OCI-LY1 (cell line): Measurements from ENCODE around the gene CCR4.
"Not testable (repeated sequence)": the region's sequence is repeated elsewhere in the genome, so short reads cannot be mapped to it uniquely, and the experiment has no call there.

Experiments used
- H2AFZ ChIP-seq: fragments of 200-600 bp; sonication (generic), shearing (Covaris generic); 2 replicates; pipeline ENCODE4 v1.6.0; 2014; ENCODE audit warnings: antibody characterized with exemption, mild to moderate bottlenecking, low read length
- H3F3A ChIP-seq: fragments of 200-600 bp; sonication (generic), shearing (Covaris generic); 2 replicates; pipeline ENCODE4 v1.6.0; 2014; ENCODE audit warnings: mild to moderate bottlenecking, antibody characterized with exemption, low read length, moderate library complexity; ENCODE audit not compliant: insufficient read depth
- H3K27ac ChIP-seq: fragments of 200-600 bp; sonication (generic); 2 replicates; pipeline ENCODE4 v1.5.1; 2014; ENCODE audit warnings: low read length, mixed run types, mild to moderate bottlenecking, low read depth; ENCODE audit not compliant: poor library complexity, severe bottlenecking
- H3K27me3 ChIP-seq: fragments of 200-600 bp; sonication (generic); 2 replicates; pipeline ENCODE4 v1.6.0; 2014; ENCODE audit warnings: antibody characterized with exemption, mild to moderate bottlenecking, low read length, moderate library complexity; ENCODE audit not compliant: insufficient read depth
- H3K36me3 ChIP-seq: fragments of 200-600 bp; sonication (generic); 2 replicates; pipeline ENCODE4 v1.6.1; 2014; ENCODE audit warnings: mild to moderate bottlenecking, antibody characterized with exemption, low read length, moderate library complexity, mixed read lengths; ENCODE audit not compliant: insufficient read depth
- H3K4me1 ChIP-seq: fragments of 200-600 bp; sonication (generic); 2 replicates; pipeline ENCODE4 v1.5.1; 2014; ENCODE audit warnings: mild to moderate bottlenecking, low read length, moderate library complexity; ENCODE audit not compliant: insufficient read depth, severe bottlenecking
- H3K4me2 ChIP-seq: fragments of 200-600 bp; sonication (generic), shearing (Covaris generic); 2 replicates; pipeline ENCODE4 v1.6.1; 2014; ENCODE audit warnings: low read length
- H3K4me3 ChIP-seq: fragments of 200-600 bp; sonication (generic); 2 replicates; pipeline ENCODE4 v1.5.1; 2014; ENCODE audit warnings: low read length, low read depth, mild to moderate bottlenecking, mixed read lengths; ENCODE audit not compliant: poor library complexity, severe bottlenecking
- H3K79me2 ChIP-seq: fragments of 200-600 bp; shearing (Covaris generic); 2 replicates; pipeline ENCODE4 v1.6.1; 2016; ENCODE audit warnings: mixed run types, low read length, mixed read lengths; ENCODE audit not compliant: insufficient read depth
- H3K9ac ChIP-seq: fragments of 200-600 bp; sonication (generic), shearing (Covaris generic); 2 replicates; pipeline ENCODE4 v1.6.1; 2014; ENCODE audit warnings: mild to moderate bottlenecking, low read length, mixed read lengths
- H3K9me2 ChIP-seq: fragments of 200-600 bp; sonication (generic), shearing (Covaris generic); 2 replicates; pipeline ENCODE4 v1.6.1; 2014; ENCODE audit warnings: low read depth, mild to moderate bottlenecking, low read length, mixed read lengths
- H3K9me3 ChIP-seq: fragments of 200-600 bp; shearing (Covaris generic); 2 replicates; pipeline ENCODE4 v1.6.1; 2014; ENCODE audit warnings: low read length, mixed read lengths
- H4K20me1 ChIP-seq: fragments of 200-600 bp; sonication (generic), shearing (Covaris generic); 2 replicates; pipeline ENCODE4 v1.6.0; 2016; ENCODE audit warnings: mild to moderate bottlenecking, low read length; ENCODE audit not compliant: insufficient read depth
- CTCF ChIP-seq: fragments of 200-600 bp; sonication (generic), shearing (Covaris generic); IDR thresholded peaks from 2 replicates; pipeline ENCODE4 v1.5.1; 2017; ENCODE audit warnings: mild to moderate bottlenecking, antibody characterized with exemption, low read length, moderate library complexity, mixed read lengths
- EZH2 ChIP-seq: fragments of 200-600 bp; sonication (generic), shearing (Covaris generic); IDR thresholded peaks from 2 replicates; pipeline ENCODE4 v1.8.0; 2017; ENCODE audit warnings: borderline replicate concordance, mixed run types, mild to moderate bottlenecking, antibody characterized with exemption, low read length, moderate library complexity, mixed read lengths

CCR4 gene

GRCh38 chr3:32930161-32930560 is 21.3 kb upstream of the CCR4 start:
- Histone ChIP-seq H3K27me3 (no peaks in the 10 kb centered on the region), H2AFZ (no peak overlapping the region), H3K9me3 (no peaks in the 10 kb centered on the region), H3K79me2 (no peaks in the 10 kb centered on the region), H3K36me3 (no peaks in the 10 kb centered on the region), H3K4me3 (no peak overlapping the region), H3K4me1 (no peaks in the 10 kb centered on the region), H4K20me1 (no peaks in the 10 kb centered on the region), H3F3A (no peaks in the 10 kb centered on the region), H3K9ac (no peak overlapping the region), H3K27ac (no peak overlapping the region), H3K9me2 (no peaks in the 10 kb centered on the region), H3K4me2 (no peak overlapping the region)
- no peak for TF ChIP-seq CTCF
- TF ChIP-seq EZH2, result no peak

GRCh38 chr3:32931273-32931672 is 20.2 kb upstream of the CCR4 start:
- not testable (repeated sequence) for H3F3A ChIP-seq, H3K9ac ChIP-seq, H3K79me2 ChIP-seq, H2AFZ ChIP-seq, H3K4me1 ChIP-seq, H3K4me3 ChIP-seq, H3K9me2 ChIP-seq, H3K27ac ChIP-seq, H3K36me3 ChIP-seq, H4K20me1 ChIP-seq, H3K9me3 ChIP-seq, H3K4me2 ChIP-seq, H3K27me3 ChIP-seq

GRCh38 chr3:32934150-32934742 is 17.2 kb upstream of the CCR4 start:
- TF ChIP-seq EZH2 (no peak), CTCF (peak; percentile 72)
- H3K4me2 ChIP-seq, result no peak overlapping the region
- no peak overlapping the region for H3K27ac ChIP-seq
- no peaks in the 10 kb centered on the region for H3K4me1 ChIP-seq
- no peak overlapping the region for H2AFZ ChIP-seq
- H4K20me1 ChIP-seq, result no peaks in the 10 kb centered on the region
- H3K36me3 ChIP-seq, result no peaks in the 10 kb centered on the region
- no peaks in the 10 kb centered on the region for H3K79me2 ChIP-seq
- H3K9ac ChIP-seq, result no peak overlapping the region
- H3F3A ChIP-seq, result no peaks in the 10 kb centered on the region
- H3K9me3 ChIP-seq, result no peaks in the 10 kb centered on the region
- no peaks in the 10 kb centered on the region for H3K9me2 ChIP-seq
- no peaks in the 10 kb centered on the region for H3K27me3 ChIP-seq
- no peak overlapping the region for H3K4me3 ChIP-seq

GRCh38 chr3:32937331-32937730 is 14.1 kb upstream of the CCR4 start:
- no peaks in the 10 kb centered on the region for H3K79me2 ChIP-seq
- no peaks in the 10 kb centered on the region for H3F3A ChIP-seq
- no peaks in the 10 kb centered on the region for H3K9me2 ChIP-seq
- H4K20me1 ChIP-seq, result no peaks in the 10 kb centered on the region
- H3K36me3 ChIP-seq, result no peaks in the 10 kb centered on the region
- H3K4me3 ChIP-seq, result no peak overlapping the region
- no peak overlapping the region for H2AFZ ChIP-seq
- TF ChIP-seq CTCF (no peak), EZH2 (no peak)
- H3K9ac ChIP-seq, result no peak overlapping the region
- H3K4me1 ChIP-seq, result no peaks in the 10 kb centered on the region
- no peak overlapping the region for H3K27ac ChIP-seq
- H3K27me3 ChIP-seq, result no peaks in the 10 kb centered on the region; the same call in 1 of the 2 replicates
- H3K4me2 ChIP-seq, result no peak overlapping the region
- no peaks in the 10 kb centered on the region for H3K9me3 ChIP-seq

- not testable (repeated sequence) for H3K79me2 ChIP-seq, H3K9me3 ChIP-seq, H3K27me3 ChIP-seq, H3F3A ChIP-seq, H3K36me3 ChIP-seq, H3K4me2 ChIP-seq, H3K9me2 ChIP-seq, H4K20me1 ChIP-seq, H3K4me3 ChIP-seq, H3K4me1 ChIP-seq, H3K27ac ChIP-seq, H3K9ac ChIP-seq, H2AFZ ChIP-seq
Measured at GRCh38 chr3:32939531-32940284, 11.7 kb upstream of the CCR4 start.
